Uterus (tissue), 4 donors: ENCODE data around the gene CSNK1E. TPM values are rescaled to one million over a fixed set of nuclear protein-coding genes. Genes with fewer than 3 reads are reported as not detected.

Source experiments
- DNase-seq, 2 donors: peaks; one replicate each; pipeline ENCODE4 v3.0.0-alpha.2; 2019 to 2020
- H3K27ac ChIP-seq, 2 donors: fragments of 200-600 bp; sonication (generic); 1 replicate in 1 of 2; 2 replicates in 1 of 2; pipeline ENCODE4 v1.5.1; 2016 to 2018
- H3K27me3 ChIP-seq, 2 donors: fragments of 200-600 bp; sonication (generic); one replicate each; pipeline ENCODE4 v1.5.1; 2018 to 2019; ENCODE audit warnings: control low read depth in 1 of 2
- H3K36me3 ChIP-seq, 2 donors: fragments of 200-600 bp; sonication (generic); one replicate each; pipeline ENCODE4 v1.5.1; 2019; ENCODE audit warnings: control low read depth in 1 of 2
- H3K4me1 ChIP-seq, 2 donors: fragments of 200-600 bp; sonication (generic); one replicate each; pipeline ENCODE4 v1.5.1; 2018 to 2019; ENCODE audit warnings: control low read depth in 1 of 2
- H3K4me3 ChIP-seq, 2 donors: fragments of 200-600 bp; sonication (generic); 1 replicate in 1 of 2; 2 replicates in 1 of 2; pipeline ENCODE4 v1.5.1; 2018 to 2019; ENCODE audit warnings: mild to moderate bottlenecking in 1 of 2
- H3K9me3 ChIP-seq, 2 donors: fragments of 200-600 bp; sonication (generic); one replicate each; pipeline ENCODE4 v1.5.1; 2019; ENCODE audit warnings: control low read depth in 1 of 2
- CTCF ChIP-seq, 4 experiments: fragments of 200-600 bp in 2 of 4; fragments of 450-650 bp in 2 of 4; sonication (generic) in 2 of 4; IDR thresholded peaks; one replicate each; pipeline ENCODE4 v1.5.1; 2016 to 2019; ENCODE audit warnings: antibody characterized with exemption in 4 of 4, mild to moderate bottlenecking in 2 of 4, moderate library complexity in 1 of 4
- POLR2A ChIP-seq, 2 donors: fragments of 450-650 bp; IDR thresholded peaks; one replicate each; pipeline ENCODE4 v1.6.1; 2016; ENCODE audit warnings: antibody characterized with exemption in 2 of 2, mild to moderate bottlenecking in 1 of 2, moderate library complexity in 1 of 2
- intact Hi-C: fragments of 100-400 bp; cut with DNase I; formaldehyde crosslinking; loops from one replicate; pipeline ENCODE4 v1.15.1; 2023; ENCODE audit warnings: low total_unique reads
- total RNA-seq, 4 donors: library from RNA; depleted of rRNA in 3 of 4; stranded (reverse); fragments of >200 nt in 3 of 4; gene quantifications; one replicate each; pipeline versions ENCODE4 v1.1.0 to v1.2.4, GENCODE V29; 2014 to 2023
- donor health status: DM: yes; HTN: yes; CAD: no.

CSNK1E gene
- total RNA-seq, 4 donors from 2014 or later: 22.1 to 171 (median 100) TPM

DNA sequence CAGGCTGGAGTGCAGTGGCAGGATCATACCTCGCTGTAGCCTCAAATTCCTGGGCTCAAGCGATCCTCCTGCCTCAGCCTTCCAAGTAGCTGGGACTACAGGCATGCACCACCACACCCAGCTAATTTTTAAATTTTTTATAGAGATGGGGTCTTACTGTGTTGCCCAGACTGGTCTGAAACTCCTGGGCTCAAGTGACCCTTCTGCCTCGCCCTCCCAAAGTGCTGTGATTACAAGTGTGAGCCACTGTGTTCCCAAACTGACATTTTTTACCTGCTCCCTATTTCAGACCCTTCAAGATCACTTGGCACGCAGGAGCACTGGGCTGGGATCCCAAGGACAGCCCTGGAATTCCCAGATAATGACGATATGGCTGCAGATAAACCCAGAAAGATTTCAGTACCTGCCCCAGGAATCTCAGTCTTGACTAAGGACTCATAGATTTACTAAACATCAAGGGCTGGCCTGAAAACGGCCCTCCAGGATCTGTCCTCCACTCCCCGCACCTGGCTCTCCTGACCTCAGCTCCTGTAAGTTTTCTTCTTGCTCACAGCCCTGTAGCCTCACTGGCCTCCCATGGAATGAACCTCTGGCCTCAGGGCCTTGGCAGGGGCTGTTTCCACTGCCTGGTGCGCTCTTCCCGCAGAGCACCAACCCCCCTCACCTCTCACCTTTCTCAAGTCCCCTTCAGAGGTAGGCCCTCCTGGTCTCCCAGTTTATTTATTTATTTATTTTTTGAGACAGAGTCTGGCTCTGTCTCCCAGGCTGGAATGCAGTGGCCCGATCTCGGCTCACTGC lies 3.6 kb upstream of the CSNK1E start:
- peaks cover 0 to 6% of the 10 kb centered on the region in 2 donors for H3K4me1 ChIP-seq
- no peak overlapping the region for H3K27ac ChIP-seq
- no peaks in the 10 kb centered on the region for H3K36me3 ChIP-seq
- TF ChIP-seq CTCF (IDR thresholded peaks at IDR 0.05): no peak
- no peak for TF ChIP-seq POLR2A (IDR thresholded peaks at IDR 0.05)
- DNase-seq: no peak
- no peak overlapping the region for H3K4me3 ChIP-seq
- H3K9me3 ChIP-seq: no peaks in the 10 kb centered on the region
- H3K27me3 ChIP-seq: no peaks in the 10 kb centered on the region
- intact Hi-C loops: no loop called here

DNA sequence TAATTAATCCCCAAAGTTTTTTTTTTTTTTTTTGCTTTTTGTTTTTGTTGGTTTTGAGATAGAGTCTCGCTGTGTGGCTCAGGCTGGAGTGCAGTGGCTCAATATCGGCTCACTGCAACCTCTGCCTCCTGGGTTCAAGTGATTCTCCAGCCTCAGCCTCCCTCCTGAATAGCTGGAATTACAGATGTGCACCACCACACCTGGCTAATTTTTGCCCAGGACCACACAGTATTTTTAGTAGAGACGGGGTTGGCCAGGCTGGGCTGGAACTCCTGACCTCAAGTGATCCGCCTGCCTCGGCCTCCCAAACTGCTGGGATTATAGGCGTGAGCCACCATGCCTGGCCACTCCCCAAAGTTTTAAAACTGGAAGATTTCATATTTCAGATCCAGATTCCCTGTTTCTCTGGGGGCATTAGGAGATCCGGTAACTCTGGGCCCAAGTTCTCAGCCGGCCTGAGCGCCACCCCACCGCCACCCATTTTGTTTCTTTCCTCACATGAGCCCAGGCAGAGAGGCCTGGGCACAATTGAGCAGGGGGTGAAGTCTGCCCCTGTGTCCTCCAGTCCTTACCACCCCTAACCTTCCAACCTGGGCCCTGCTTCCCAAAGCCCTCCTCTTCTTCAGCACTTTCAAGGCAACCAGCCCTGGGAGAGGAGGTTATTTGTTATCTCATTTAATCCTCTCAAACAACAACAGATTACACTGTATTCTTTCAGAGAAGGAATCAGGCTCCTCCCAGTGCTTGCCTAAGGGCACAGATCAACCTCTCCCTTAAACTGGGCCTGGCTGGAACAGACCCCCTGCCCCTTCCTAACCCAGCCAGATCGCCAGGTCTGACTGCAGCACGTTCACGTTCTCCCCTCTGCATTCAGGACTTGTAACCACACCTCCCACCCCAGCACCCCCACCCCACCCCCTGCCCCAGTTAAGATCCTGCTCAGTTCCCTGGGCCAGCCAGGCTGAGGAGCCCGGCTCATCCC lies 1.9 kb upstream of the CSNK1E start:
- no peaks in the 10 kb centered on the region for H3K9me3 ChIP-seq
- H3K27me3 ChIP-seq: no peaks in the 10 kb centered on the region
- H3K36me3 ChIP-seq: no peaks in the 10 kb centered on the region
- TF ChIP-seq CTCF (IDR thresholded peaks at IDR 0.05): no peak
- TF ChIP-seq POLR2A (IDR thresholded peaks at IDR 0.05): no peak
- H3K4me3 ChIP-seq: no peak overlapping the region
- intact Hi-C loops: no loop called here
- H3K4me1 ChIP-seq: peaks cover 0 to 9% of the 10 kb centered on the region in 2 donors
- H3K27ac ChIP-seq: peak overlapping the region; percentile 98 to 99
- DNase-seq: no peak

DNA sequence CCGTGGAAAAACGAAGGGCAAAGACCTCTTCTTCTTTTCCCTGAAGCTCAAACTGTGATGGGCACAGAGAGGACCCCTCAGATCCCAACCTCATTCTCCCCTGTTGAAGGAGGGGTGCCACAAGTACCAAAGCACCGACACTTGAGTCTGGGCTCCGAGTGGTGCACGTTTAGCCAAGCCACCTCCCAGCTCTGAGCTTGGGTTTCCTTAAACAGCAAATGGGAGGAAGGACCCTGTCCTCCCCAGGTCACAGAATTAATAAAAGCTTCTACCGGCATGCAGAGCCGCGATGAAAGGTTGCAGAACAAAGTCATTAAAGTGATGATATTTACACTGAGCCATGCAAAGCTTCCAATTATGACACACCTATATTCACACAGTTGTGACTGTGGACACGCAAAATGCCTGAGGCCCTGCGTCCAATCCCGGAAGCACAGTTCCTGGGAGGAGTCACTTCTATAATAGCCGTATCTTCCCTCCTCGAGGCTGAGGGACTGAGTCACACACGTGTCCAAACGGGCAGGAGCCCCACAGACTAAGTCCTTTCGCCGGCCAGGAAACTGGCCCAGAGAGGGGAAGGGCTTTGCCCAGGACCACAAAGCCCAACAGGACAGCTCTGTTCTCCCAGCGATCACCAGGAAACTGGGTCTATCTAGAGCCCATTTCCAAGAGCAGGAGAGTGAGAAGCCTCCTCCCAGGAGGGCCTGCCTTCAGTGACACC lies 922 bp upstream of the CSNK1E start:
- H3K27ac ChIP-seq: peak overlapping the region; percentile 98 to 99
- no peaks in the 10 kb centered on the region for H3K9me3 ChIP-seq
- no peaks in the 10 kb centered on the region for H3K36me3 ChIP-seq
- intact Hi-C loops: no loop called here
- no peaks in the 10 kb centered on the region for H3K27me3 ChIP-seq
- DNase-seq: peak; percentile 76 to 88
- TF ChIP-seq POLR2A (IDR thresholded peaks at IDR 0.05): peak; percentile 41 to 43
- TF ChIP-seq CTCF (IDR thresholded peaks at IDR 0.05): no peak
- H3K4me3 ChIP-seq: peak overlapping the region; percentile 41 to 42
- peaks cover 0 to 14% of the 10 kb centered on the region in 2 donors for H3K4me1 ChIP-seq

- Histone ChIP-seq H3K27me3 (no peaks in the 10 kb centered on the region), H3K36me3 (no peaks in the 10 kb centered on the region), H3K4me1 (peaks cover 0 to 14% of the 10 kb centered on the region in 2 donors), H3K27ac (peak overlapping the region; percentile 98 to 99), H3K9me3 (no peaks in the 10 kb centered on the region), H3K4me3 (peak overlapping the region; percentile 71 to 73)
- intact Hi-C loops: no loop called here
- peak; percentile 77 to 78 for DNase-seq
- TF ChIP-seq CTCF (IDR thresholded peaks at IDR 0.05) (no peak), POLR2A (IDR thresholded peaks at IDR 0.05) (peak; percentile 51 to 58)
Observed at GRCh38 chr22:38316364-38317121, 690 bp downstream of the CSNK1E start.
